Stimulated activated CD8-positive, alpha-beta memory T cell treated with anti-CD3 and anti-CD28 coated beads, Interleukin-15, amount 100 ng/mL, for 1 hour (primary cell): ENCODE results near the gene DCAF4.
"Not testable (repeated sequence)": the region's sequence is repeated elsewhere in the genome, so short reads cannot be mapped to it uniquely, and the experiment has no call there.

ENCODE experiments used
- DNase-seq: peaks from one replicate; pipeline ENCODE4 v3.0.0-alpha.2; 2020; ENCODE audit warnings: low read depth

Gene DCAF4

DNA sequence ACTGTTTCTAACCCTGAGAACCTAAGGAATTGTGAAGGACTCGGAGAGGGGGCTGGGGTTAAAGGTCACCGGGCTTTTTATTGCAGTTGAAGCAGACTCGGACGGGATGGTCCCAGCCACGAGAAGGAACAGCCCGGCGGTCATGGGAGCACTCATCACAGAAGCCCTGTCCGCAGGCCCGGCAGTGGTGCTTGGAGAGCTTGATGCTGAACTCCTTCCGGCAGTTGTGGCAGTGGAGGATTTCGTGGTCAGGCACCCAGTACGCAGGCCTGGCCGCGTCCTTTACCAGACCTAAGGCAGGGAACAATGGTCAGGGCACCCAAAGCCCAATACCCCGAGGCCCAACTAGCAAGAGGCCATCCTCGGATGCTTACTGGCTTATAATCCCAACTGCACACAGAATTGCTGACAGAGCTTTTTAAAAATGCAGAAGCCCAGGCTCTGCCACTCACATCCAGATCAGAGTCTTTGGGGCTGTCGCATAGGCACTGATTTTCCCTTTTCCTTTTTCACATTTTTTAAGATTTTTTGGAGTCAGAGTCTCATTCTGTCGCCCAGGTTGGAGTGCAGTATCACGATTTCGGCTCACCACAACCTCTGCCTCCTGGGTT lies 44.7 kb downstream of the DCAF4 start:
- DNase-seq: no peak

DNA sequence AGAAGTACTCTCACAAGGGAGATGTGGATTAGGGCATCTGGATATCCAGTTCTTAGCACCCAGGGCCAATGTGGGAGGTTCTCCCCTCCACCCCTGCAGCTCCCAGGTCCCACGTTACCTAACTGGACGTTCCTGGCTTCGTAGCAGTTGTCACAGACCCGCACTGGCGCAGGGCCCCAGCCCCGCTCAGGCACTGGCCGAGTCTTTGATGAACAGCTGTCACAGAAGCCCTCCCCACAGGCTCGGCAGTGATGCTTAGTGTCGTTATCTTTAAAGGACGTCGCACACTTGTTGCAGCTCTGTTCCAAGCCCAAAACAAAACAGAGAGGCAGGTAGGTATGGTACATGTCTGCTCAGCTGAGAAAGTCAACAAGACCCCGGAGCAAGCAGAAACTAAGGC lies 48.4 kb downstream of the DCAF4 start:
- no peak for DNase-seq

DNA sequence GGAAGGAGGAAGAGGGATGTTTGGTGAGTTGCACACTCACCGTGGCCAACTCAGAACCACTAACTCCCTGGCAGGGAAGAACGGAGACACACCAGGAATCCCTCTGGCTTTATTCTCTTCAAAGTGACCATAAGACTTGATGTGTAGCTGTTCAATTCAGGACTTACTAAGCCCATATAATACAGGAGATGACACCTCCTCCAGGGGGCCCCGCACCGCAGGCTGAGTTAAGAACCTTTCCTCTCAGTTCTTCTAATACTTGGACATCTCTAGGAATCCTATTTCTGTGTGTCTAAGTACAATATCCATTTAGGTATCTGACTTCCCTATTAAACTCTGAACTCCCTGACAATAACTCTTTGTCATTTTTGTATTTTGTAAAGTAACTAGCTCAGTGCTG lies 49.5 kb downstream of the DCAF4 start:
- no peak for DNase-seq

DNA sequence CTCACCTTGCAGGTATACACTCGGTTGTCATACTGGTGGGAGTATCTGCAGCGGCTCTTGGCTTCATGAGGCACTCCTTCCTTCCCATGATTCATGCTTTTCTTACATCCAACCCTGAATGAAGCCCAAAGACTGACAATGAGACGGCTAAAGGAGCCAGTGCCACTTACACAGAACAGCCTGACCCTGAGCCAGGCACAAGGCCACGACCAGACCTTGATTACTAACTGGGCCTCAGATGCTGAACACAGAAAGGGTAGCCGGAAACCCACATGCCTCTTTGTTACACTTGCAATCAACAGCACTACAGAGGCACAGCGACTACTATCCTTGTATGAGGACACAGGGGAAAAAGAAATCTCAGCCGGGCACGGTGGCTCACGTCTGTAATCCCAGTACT lies 52.6 kb downstream of the DCAF4 start:
- no peak for DNase-seq

DNA sequence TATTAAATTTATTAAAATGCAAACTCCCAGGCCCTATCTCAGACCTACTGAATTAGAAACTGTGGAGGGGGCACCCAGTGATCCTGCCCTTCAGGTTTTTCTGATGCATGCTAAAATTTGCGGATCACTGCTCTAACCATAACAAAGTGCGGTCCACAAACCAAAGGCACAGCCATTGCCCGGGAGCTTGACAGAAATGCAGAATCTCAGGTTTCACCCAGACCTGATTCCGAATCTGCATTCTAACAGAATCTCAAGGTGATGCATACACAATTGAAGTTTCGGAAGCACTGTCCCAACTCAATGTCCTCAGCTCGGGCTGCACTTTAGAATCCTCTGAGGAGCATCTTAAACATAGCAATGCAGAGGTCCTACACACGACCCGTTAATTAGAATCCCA lies 54.6 kb downstream of the DCAF4 start:
- DNase-seq: no peak

DNA sequence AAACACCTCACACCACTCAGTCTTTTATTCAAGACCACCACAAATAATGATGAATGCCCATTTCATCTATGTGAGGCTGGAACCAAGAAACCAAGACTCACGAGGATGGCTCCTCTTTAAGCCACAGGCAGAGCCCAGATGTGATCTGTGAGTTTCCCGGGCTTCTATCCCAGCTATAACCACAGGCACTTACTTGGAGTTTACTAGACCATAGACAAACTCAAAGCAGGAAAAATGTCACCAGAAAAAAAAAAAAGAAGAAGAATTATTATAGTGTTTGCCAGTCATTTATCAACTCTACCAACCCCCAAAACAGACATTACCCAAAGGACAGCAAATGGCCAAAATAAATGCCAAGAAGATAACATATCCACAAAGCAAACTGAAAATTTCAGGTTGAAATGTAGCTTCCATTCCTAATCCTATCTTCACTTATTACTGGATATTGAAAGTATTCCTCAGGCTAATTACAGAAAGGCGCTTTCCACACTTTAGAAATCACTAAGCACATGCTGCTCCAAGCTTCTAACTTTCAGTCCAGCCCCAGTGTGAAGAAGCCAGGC lies 56.0 kb downstream of the DCAF4 start:
- no peak for DNase-seq

DNA sequence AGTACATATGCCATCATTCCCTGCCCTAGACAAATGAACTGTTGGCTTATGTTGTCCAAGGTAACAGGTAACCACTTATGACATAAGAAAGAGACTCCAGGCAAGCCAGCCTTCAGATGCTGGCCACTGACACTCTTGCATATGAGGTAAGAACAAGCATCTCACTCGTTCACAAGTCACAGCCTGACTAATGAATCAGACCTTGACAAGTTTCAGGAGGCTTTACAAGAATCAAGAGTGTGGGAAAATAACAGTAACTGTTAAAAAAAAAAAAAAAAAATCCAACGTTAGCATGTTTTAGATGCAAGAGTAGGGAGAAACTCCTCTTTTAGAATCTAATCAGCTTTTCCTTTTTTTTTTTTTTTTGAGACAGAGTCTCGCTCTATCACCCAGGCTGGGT lies 60.0 kb downstream of the DCAF4 start:
- no peak for DNase-seq

DNA sequence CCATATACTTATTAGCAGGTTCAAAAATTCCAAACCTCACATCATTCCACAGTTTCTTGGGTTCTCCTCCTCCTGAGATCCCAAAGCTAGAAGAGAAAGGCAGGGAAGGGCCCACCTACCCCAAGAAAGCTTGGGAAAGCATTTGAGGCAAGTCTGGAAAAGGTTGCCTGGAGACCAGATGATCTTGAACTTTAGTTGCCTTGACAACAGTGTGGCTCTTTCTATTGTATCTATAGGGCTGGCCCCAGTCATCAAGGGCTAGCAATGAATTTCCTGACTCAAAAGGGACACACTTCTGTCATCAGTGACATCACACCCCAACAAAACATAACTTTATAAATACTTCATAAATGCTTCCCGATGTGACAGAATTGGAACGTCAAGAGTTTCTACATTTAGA lies 60.6 kb downstream of the DCAF4 start:
- DNase-seq: no peak

DNA sequence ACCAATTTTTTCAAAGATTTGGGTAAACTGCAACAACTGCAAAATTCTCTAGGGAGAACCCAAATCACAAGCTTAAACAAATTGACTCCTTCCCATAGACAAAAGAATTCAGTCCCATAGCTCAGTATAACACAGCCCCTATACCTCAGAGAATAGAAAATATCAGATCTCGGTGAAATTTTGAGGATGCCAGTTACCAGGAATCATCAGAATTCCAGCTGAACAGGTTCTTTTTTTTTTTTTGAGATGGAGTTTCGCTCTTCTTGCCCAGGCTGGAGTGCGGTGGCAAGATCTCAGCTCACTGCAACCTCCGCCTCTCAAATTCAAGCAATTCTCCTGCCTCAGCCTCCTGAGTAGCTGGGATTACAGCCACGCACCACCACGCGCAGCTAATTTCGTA lies 63.9 kb downstream of the DCAF4 start:
- DNase-seq: no peak

DNA sequence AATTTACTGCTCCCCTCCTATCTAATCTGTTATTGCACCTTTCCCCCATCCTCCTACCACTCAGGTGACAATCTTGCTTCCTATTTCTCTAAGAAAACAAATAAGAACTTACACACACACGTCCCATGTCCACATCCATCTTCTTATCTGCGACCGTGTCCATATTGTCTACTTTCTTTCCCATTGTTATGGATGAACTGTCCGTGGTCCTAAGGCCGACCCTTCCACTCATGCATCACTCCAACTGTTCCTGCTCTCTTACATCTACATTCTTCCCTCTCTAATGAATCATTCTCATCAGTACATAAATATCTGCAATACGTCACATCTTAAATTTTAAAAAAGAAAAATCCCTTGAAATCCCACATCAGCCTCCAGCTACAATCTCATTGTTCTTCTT lies 70.7 kb downstream of the DCAF4 start:
- DNase-seq: no peak

DNA sequence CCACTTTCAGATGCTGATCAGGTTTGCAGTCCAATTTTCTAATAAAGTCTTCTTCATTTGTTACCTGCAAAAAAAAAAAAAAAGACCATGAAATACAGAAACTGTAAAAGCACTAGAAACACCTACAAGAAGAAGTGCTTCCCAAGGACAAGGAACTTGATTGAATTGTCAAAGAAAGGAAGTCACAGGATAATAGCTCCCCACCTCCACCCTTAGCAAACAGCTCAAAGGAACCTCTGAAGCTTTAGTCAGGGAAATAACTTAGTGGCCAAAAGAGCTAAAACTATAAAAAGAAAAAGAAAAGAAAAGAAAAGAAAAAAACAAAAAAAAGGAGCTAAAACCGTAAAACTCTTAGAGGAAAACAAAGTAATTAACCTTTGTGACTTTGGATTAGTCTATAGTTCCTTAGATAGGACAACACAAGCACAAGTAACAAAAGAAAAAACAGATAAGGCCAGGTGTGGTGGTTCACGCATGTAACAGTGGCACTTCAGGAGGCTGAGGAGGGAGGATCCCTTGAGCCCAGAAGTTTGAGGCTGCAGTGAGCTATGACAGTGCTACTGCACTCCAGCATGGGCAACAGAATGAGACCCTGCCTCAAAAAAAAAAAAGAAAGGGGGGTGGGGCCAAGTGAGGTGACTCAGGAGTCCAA lies 72.1 kb downstream of the DCAF4 start:
- no peak for DNase-seq

DNA sequence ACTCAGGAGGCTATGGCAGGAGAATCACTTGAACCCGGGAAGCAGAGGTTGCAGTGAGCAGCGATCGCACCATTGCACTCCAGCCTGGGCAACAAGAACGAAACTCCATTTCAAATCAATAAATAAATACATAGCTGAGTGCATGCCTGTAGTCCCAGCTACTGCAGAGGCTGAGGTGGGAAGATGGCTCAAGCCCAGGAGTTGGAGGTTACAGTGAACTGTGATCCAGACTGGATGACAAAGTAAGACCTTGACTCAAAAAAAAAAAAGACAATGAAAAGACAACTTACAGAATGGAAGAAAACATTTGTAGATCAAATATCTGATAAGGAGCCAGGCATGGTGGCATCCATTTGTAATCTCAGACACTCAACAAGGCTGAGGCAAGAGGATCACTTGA lies 73.1 kb downstream of the DCAF4 start:
- no peak for DNase-seq

DNA sequence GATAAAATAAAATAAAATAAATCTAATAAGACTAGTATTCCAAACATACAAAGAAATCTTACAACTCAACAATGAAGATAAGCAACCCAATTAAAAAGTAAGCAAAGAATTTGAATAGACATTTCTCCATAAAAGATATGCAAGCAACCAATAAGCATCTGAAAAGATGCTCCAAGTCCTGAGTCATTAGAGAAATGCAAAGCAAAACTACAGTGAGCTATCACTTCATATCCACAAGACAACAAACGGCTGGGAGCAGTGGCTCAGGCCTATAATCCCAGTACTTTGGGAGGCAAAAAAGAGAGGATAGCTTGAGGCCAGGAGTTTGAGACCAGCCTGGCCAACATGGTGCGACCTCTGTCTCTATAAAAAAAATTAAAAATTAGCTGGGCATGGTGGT lies 73.8 kb downstream of the DCAF4 start:
- no peak for DNase-seq

DNA sequence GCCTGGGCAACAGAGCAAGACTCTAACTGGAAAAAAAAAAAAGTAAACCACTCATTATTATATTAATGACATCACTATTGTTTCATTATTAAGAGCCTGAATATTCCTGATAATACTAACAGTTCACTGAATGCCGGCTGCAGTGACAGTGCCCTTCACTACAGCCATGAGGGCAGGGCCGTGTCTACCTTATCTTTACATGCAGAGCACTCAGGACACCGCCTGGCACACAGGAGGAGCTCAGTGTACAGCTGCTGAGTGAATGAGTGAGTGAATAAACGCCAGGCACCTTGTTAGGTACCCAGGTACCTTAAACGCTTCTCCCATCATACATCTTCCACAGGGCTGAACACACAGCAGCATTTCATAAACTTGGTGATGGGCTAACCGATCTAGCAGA lies 77.4 kb downstream of the DCAF4 start:
- DNase-seq: no peak

DNA sequence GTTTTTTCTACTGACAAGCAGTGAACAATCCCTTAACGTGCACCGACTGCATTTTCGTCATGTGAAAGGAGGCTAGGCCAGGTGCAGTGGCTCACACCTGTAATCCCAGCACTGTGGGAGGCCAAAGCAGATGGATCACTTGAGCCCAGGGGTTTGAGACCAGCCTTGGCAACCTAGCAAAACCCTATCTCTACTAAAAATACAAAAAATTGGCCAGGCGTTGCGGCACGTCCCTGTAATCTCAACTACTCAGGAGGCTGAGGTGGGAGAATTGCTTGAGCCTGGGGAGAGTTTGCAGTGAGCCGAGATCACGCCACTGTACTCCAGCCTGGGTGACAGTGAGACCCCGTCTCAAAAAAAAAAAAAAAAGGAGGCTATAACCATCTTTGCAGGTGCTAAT lies 78.4 kb downstream of the DCAF4 start:
- DNase-seq: not testable (repeated sequence)

DNA sequence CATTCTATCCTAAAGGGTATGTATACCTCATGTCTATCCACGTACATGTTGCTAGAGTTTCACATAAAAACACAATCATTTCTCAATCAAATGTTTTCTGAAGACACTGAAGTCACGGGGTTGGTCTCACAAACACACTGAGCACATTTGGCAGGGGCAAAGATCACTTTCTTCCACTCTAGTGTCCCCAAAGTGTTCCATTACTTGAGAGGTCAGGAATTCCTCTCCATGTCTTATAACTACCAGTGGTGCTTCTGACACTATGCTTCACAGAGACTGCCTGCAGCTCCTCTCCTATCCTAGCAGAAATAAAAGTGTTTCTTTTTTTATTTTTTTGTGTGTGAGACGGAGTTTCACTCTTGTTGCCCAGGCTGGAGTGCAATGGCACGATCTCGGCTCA lies 81.6 kb downstream of the DCAF4 start:
- DNase-seq: no peak

DNA sequence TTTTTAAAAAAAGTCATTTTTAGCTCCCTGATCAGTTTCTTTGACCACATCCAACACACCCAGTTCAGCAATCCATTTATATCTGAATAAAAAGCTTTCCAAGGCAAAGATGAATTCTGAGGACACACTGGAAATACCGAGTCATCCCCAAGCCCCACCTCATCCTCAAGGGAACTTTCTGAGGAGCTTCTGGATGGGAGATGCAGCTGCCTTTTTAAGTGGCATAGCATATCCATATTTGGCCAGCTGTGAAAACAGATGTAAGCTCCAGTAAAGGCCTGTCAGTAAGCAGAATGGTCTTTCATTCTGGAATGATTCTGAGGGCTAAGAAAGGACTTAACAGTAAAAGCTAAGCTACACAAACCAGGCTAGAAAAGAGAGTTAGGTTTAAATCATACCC lies 82.2 kb downstream of the DCAF4 start:
- DNase-seq: no peak
